Measurements from ENCODE around the gene CHST1.

CHST1 gene

GRCh38 chr11:45659818-45660160 lies 5.6 kb downstream of the CHST1 start:
- TF ChIP-seq SIN3A (IDR thresholded peaks at IDR 0.05; ENCODE audit: borderline replicate concordance, insufficient read depth, low read length) (no peak), POLR2AphosphoS5 (IDR thresholded peaks at IDR 0.05; ENCODE audit: low read depth, low read length) (no peak), TAF1 (IDR thresholded peaks at IDR 0.05; ENCODE audit: borderline replicate concordance, insufficient read depth, low read length) (no peak), FOXP2 (optimal IDR thresholded peaks at IDR 0.05; ENCODE audit: borderline replicate concordance, extremely low read depth, extremely low read length, insufficient read depth) (no peak)
- TF ChIP-seq, protein P1, sequence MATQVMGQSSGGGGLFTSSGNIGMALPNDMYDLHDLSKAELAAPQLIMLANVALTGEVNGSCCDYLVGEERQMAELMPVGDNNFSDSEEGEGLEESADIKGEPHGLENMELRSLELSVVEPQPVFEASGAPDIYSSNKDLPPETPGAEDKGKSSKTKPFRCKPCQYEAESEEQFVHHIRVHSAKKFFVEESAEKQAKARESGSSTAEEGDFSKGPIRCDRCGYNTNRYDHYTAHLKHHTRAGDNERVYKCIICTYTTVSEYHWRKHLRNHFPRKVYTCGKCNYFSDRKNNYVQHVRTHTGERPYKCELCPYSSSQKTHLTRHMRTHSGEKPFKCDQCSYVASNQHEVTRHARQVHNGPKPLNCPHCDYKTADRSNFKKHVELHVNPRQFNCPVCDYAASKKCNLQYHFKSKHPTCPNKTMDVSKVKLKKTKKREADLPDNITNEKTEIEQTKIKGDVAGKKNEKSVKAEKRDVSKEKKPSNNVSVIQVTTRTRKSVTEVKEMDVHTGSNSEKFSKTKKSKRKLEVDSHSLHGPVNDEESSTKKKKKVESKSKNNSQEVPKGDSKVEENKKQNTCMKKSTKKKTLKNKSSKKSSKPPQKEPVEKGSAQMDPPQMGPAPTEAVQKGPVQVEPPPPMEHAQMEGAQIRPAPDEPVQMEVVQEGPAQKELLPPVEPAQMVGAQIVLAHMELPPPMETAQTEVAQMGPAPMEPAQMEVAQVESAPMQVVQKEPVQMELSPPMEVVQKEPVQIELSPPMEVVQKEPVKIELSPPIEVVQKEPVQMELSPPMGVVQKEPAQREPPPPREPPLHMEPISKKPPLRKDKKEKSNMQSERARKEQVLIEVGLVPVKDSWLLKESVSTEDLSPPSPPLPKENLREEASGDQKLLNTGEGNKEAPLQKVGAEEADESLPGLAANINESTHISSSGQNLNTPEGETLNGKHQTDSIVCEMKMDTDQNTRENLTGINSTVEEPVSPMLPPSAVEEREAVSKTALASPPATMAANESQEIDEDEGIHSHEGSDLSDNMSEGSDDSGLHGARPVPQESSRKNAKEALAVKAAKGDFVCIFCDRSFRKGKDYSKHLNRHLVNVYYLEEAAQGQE (IDR thresholded peaks at IDR 0.05; ENCODE audit: insufficient read depth in 1 of 2, low read depth in 2 of 2, low read length in 2 of 2) = no peak

GRCh38 chr11:45659031-45659817 lies 6.2 kb downstream of the CHST1 start:
- no peak for TF ChIP-seq SIN3A (IDR thresholded peaks at IDR 0.05; ENCODE audit: borderline replicate concordance, insufficient read depth, low read length)
- TF ChIP-seq, protein P1 (IDR thresholded peaks at IDR 0.05; ENCODE audit: insufficient read depth in 1 of 2, low read depth in 2 of 2, low read length in 2 of 2) = no peak
- TF ChIP-seq FOXP2 (optimal IDR thresholded peaks at IDR 0.05; ENCODE audit: borderline replicate concordance, extremely low read depth, extremely low read length, insufficient read depth) = no peak
- no peak for TF ChIP-seq POLR2AphosphoS5 (IDR thresholded peaks at IDR 0.05; ENCODE audit: low read depth, low read length)
- TF ChIP-seq TAF1 (IDR thresholded peaks at IDR 0.05; ENCODE audit: borderline replicate concordance, insufficient read depth, low read length) = no peak

- no peak for TF ChIP-seq POLR2AphosphoS5 (IDR thresholded peaks at IDR 0.05; ENCODE audit: low read depth, low read length)
- TF ChIP-seq SIN3A (IDR thresholded peaks at IDR 0.05; ENCODE audit: borderline replicate concordance, insufficient read depth, low read length) = no peak
- peak; percentile 64 for TF ChIP-seq FOXP2 (optimal IDR thresholded peaks at IDR 0.05; ENCODE audit: borderline replicate concordance, extremely low read depth, extremely low read length, insufficient read depth)
- no peak for TF ChIP-seq TAF1 (IDR thresholded peaks at IDR 0.05; ENCODE audit: borderline replicate concordance, insufficient read depth, low read length)
- TF ChIP-seq, protein P1 (IDR thresholded peaks at IDR 0.05; ENCODE audit: insufficient read depth in 1 of 2, low read depth in 2 of 2, low read length in 2 of 2) = no peak
Measured at GRCh38 chr11:45658292-45658991, 7.0 kb downstream of the CHST1 start.

DNA sequence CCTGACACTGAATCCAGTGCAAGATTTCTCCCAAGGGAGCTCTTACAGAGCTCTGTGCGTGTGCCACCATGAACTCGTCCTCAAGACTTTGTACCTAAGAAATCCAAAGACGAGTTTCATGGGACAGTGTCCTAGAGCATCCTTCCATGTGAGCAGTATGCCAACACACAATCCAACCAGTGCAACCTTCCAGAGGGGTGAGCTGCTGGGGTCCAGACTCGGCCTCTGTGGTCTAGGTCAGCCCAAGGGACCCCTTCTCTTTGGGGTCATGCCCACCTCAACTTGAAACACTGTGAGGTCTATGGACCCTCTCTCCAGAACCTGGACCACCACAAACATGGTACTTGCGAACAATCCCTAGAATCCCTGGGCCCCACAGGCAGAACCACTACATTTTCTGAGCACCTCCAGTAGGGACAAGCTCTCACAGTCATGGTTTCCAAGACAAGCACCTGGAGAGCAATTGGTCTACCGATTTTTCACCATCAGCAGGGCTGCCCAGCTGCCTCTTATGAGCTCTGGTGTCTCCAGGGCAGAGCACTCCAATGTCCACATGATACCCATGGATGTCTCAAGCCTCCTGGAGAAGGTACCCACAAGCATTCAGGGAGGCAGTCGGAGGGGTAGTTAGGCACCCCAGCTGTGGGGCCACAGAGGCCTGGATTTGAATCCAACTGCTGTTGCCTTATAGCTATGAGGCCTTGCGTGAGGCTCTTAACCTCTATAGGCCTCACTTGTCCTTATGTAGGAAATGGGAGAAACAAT lies 7.7 kb downstream of the CHST1 start:
- TF ChIP-seq, protein P1 (IDR thresholded peaks at IDR 0.05; ENCODE audit: insufficient read depth in 1 of 2, low read depth in 2 of 2, low read length in 2 of 2) = no peak
- TF ChIP-seq SIN3A (IDR thresholded peaks at IDR 0.05; ENCODE audit: borderline replicate concordance, insufficient read depth, low read length) = no peak
- no peak for TF ChIP-seq TAF1 (IDR thresholded peaks at IDR 0.05; ENCODE audit: borderline replicate concordance, insufficient read depth, low read length)
- TF ChIP-seq POLR2AphosphoS5 (IDR thresholded peaks at IDR 0.05; ENCODE audit: low read depth, low read length) = no peak
- no peak for TF ChIP-seq FOXP2 (optimal IDR thresholded peaks at IDR 0.05; ENCODE audit: borderline replicate concordance, extremely low read depth, extremely low read length, insufficient read depth)

Measured in PFSK-1 (cell line).